ENCODE results near the gene SHF.

DNA sequence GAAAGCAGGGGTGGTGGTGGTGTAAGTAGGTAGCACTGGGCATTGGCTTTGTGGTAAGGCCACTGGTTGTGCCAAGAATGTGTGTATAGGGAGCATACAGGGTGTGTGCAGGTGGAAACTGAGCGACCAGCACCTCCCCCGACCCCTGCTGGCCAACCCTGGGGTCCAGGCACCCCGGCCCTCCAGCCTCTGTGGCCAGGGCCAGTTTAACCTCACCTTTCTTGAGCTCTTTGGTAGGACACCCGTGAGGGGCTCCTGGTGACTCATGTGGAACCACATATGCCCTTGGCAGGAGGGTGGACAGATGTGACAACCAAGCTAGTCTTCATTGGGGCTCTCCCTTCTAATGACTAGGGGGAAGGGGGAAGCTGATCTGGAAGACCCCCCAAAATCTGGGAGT, 19.5 kb downstream of the SHF start:
- TF ChIP-seq ZNF19 (tag by site-specific recombination; IDR thresholded peaks at IDR 0.05; ENCODE audit: low read depth) (no peak), ZNF274 (IDR thresholded peaks at IDR 0.05; ENCODE audit: low read length) (no peak), ZNF274 (tag by site-specific recombination; IDR thresholded peaks at IDR 0.05; ENCODE audit: borderline replicate concordance) (no peak), ZFP3 (tag by site-specific recombination; IDR thresholded peaks at IDR 0.05; ENCODE audit: low read depth) (no peak), ZNF501 (tag by site-specific recombination; IDR thresholded peaks at IDR 0.05) (no peak), ZNF292 (tag by site-specific recombination; IDR thresholded peaks at IDR 0.05; ENCODE audit: borderline replicate concordance, low read depth) (no peak), YY1 (tag by site-specific recombination; IDR thresholded peaks at IDR 0.05) (no peak), ZNF155 (tag by site-specific recombination; IDR thresholded peaks at IDR 0.05) (no peak)
- TF ChIP-seq, protein P1, sequence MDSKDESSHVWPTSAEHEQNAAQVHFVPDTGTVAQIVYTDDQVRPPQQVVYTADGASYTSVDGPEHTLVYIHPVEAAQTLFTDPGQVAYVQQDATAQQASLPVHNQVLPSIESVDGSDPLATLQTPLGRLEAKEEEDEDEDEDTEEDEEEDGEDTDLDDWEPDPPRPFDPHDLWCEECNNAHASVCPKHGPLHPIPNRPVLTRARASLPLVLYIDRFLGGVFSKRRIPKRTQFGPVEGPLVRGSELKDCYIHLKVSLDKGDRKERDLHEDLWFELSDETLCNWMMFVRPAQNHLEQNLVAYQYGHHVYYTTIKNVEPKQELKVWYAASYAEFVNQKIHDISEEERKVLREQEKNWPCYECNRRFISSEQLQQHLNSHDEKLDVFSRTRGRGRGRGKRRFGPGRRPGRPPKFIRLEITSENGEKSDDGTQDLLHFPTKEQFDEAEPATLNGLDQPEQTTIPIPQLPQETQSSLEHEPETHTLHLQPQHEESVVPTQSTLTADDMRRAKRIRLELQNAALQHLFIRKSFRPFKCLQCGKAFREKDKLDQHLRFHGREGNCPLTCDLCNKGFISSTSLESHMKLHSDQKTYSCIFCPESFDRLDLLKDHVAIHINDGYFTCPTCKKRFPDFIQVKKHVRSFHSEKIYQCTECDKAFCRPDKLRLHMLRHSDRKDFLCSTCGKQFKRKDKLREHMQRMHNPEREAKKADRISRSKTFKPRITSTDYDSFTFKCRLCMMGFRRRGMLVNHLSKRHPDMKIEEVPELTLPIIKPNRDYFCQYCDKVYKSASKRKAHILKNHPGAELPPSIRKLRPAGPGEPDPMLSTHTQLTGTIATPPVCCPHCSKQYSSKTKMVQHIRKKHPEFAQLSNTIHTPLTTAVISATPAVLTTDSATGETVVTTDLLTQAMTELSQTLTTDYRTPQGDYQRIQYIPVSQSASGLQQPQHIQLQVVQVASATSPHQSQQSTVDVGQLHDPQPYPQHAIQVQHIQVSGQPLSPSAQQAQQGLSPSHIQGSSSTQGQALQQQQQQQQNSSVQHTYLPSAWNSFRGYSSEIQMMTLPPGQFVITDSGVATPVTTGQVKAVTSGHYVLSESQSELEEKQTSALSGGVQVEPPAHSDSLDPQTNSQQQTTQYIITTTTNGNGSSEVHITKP (tag by site-specific recombination; IDR thresholded peaks at IDR 0.05) = no peak
- TF ChIP-seq, protein P2, sequence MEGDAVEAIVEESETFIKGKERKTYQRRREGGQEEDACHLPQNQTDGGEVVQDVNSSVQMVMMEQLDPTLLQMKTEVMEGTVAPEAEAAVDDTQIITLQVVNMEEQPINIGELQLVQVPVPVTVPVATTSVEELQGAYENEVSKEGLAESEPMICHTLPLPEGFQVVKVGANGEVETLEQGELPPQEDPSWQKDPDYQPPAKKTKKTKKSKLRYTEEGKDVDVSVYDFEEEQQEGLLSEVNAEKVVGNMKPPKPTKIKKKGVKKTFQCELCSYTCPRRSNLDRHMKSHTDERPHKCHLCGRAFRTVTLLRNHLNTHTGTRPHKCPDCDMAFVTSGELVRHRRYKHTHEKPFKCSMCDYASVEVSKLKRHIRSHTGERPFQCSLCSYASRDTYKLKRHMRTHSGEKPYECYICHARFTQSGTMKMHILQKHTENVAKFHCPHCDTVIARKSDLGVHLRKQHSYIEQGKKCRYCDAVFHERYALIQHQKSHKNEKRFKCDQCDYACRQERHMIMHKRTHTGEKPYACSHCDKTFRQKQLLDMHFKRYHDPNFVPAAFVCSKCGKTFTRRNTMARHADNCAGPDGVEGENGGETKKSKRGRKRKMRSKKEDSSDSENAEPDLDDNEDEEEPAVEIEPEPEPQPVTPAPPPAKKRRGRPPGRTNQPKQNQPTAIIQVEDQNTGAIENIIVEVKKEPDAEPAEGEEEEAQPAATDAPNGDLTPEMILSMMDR (tag by site-specific recombination; IDR thresholded peaks at IDR 0.05) = no peak
- TF ChIP-seq, protein P3, sequence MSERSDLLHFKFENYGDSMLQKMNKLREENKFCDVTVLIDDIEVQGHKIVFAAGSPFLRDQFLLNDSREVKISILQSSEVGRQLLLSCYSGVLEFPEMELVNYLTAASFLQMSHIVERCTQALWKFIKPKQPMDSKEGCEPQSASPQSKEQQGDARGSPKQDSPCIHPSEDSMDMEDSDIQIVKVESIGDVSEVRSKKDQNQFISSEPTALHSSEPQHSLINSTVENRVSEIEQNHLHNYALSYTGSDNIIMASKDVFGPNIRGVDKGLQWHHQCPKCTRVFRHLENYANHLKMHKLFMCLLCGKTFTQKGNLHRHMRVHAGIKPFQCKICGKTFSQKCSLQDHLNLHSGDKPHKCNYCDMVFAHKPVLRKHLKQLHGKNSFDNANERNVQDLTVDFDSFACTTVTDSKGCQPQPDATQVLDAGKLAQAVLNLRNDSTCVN (tag by site-specific recombination; optimal IDR thresholded peaks at IDR 0.05) = no peak
- TF ChIP-seq, protein P4, sequence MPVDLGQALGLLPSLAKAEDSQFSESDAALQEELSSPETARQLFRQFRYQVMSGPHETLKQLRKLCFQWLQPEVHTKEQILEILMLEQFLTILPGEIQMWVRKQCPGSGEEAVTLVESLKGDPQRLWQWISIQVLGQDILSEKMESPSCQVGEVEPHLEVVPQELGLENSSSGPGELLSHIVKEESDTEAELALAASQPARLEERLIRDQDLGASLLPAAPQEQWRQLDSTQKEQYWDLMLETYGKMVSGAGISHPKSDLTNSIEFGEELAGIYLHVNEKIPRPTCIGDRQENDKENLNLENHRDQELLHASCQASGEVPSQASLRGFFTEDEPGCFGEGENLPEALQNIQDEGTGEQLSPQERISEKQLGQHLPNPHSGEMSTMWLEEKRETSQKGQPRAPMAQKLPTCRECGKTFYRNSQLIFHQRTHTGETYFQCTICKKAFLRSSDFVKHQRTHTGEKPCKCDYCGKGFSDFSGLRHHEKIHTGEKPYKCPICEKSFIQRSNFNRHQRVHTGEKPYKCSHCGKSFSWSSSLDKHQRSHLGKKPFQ (tag by site-specific recombination; IDR thresholded peaks at IDR 0.05) = no peak
- TF ChIP-seq, protein P5, sequence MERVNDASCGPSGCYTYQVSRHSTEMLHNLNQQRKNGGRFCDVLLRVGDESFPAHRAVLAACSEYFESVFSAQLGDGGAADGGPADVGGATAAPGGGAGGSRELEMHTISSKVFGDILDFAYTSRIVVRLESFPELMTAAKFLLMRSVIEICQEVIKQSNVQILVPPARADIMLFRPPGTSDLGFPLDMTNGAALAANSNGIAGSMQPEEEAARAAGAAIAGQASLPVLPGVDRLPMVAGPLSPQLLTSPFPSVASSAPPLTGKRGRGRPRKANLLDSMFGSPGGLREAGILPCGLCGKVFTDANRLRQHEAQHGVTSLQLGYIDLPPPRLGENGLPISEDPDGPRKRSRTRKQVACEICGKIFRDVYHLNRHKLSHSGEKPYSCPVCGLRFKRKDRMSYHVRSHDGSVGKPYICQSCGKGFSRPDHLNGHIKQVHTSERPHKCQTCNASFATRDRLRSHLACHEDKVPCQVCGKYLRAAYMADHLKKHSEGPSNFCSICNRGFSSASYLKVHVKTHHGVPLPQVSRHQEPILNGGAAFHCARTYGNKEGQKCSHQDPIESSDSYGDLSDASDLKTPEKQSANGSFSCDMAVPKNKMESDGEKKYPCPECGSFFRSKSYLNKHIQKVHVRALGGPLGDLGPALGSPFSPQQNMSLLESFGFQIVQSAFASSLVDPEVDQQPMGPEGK (tag by site-specific recombination; IDR thresholded peaks at IDR 0.05) = no peak
- TF ChIP-seq, protein P6, sequence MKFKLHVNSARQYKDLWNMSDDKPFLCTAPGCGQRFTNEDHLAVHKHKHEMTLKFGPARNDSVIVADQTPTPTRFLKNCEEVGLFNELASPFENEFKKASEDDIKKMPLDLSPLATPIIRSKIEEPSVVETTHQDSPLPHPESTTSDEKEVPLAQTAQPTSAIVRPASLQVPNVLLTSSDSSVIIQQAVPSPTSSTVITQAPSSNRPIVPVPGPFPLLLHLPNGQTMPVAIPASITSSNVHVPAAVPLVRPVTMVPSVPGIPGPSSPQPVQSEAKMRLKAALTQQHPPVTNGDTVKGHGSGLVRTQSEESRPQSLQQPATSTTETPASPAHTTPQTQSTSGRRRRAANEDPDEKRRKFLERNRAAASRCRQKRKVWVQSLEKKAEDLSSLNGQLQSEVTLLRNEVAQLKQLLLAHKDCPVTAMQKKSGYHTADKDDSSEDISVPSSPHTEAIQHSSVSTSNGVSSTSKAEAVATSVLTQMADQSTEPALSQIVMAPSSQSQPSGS (tag by site-specific recombination; IDR thresholded peaks at IDR 0.05; ENCODE audit: low read depth) = no peak
- TF ChIP-seq, protein P7, sequence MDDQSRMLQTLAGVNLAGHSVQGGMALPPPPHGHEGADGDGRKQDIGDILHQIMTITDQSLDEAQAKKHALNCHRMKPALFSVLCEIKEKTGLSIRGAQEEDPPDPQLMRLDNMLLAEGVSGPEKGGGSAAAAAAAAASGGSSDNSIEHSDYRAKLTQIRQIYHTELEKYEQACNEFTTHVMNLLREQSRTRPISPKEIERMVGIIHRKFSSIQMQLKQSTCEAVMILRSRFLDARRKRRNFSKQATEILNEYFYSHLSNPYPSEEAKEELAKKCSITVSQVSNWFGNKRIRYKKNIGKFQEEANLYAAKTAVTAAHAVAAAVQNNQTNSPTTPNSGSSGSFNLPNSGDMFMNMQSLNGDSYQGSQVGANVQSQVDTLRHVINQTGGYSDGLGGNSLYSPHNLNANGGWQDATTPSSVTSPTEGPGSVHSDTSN (CRISPR knock-in tag; IDR thresholded peaks at IDR 0.05) = no peak
